C4-2B (cell line): ENCODE measurements around the gene SCLT1.

Experiments used
- ZFX ChIP-seq: fragments of 450-650 bp; IDR thresholded peaks from 2 replicates; pipeline ENCODE4 v1.6.1; 2017
- TF ChIP-seq, protein P1 (sequence below): fragments of 450-650 bp; conservative IDR thresholded peaks from 2 replicates; pipeline ENCODE4 v1.5.1; 2017; ENCODE audit warnings: mild to moderate bottlenecking

- TF ChIP-seq, protein P1, sequence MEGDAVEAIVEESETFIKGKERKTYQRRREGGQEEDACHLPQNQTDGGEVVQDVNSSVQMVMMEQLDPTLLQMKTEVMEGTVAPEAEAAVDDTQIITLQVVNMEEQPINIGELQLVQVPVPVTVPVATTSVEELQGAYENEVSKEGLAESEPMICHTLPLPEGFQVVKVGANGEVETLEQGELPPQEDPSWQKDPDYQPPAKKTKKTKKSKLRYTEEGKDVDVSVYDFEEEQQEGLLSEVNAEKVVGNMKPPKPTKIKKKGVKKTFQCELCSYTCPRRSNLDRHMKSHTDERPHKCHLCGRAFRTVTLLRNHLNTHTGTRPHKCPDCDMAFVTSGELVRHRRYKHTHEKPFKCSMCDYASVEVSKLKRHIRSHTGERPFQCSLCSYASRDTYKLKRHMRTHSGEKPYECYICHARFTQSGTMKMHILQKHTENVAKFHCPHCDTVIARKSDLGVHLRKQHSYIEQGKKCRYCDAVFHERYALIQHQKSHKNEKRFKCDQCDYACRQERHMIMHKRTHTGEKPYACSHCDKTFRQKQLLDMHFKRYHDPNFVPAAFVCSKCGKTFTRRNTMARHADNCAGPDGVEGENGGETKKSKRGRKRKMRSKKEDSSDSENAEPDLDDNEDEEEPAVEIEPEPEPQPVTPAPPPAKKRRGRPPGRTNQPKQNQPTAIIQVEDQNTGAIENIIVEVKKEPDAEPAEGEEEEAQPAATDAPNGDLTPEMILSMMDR, result no peak
- TF ChIP-seq ZFX, result no peak
Observed at GRCh38 chr4:128930051-128930450, 163.3 kb downstream of the SCLT1 start.
